Muscle of leg (tissue), 16 donors: ENCODE data around the gene C4orf46. TPM values are rescaled to one million over a fixed set of nuclear protein-coding genes. Genes with fewer than 3 reads are reported as not detected.
"Not testable (repeated sequence)": the region's sequence is repeated elsewhere in the genome, so short reads cannot be mapped to it uniquely, and the experiment has no call there.

Source experiments
- DNase-seq: peaks from one replicate; pipeline ENCODE4 v3.0.0; 2013
- H3K27ac ChIP-seq: one replicate; pipeline ENCODE4 v1.5.1; 2013; ENCODE audit warnings: mild to moderate bottlenecking, low read length, control low read depth
- H3K27me3 ChIP-seq: one replicate; pipeline ENCODE4 v1.6.1; 2013; ENCODE audit warnings: low read length; ENCODE audit not compliant: control insufficient read depth, insufficient read depth
- H3K36me3 ChIP-seq: one replicate; pipeline ENCODE4 v1.6.1; 2013; ENCODE audit warnings: low read length; ENCODE audit not compliant: control insufficient read depth, insufficient read depth
- H3K4me1 ChIP-seq: one replicate; pipeline ENCODE4 v1.6.1; 2013; ENCODE audit warnings: low read length; ENCODE audit not compliant: control insufficient read depth, insufficient read depth
- H3K4me3 ChIP-seq: one replicate; pipeline ENCODE4 v1.5.1; 2013; ENCODE audit warnings: low read length, control low read depth
- H3K9me3 ChIP-seq: replicated peaks from 2 replicates; pipeline ENCODE4 v1.6.1; 2013; ENCODE audit warnings: low read depth, low read length; ENCODE audit not compliant: control insufficient read depth
- WGBS: methylation state at CpG from one replicate; pipeline ENCODE4 v1.1.5; 2013; ENCODE audit warnings: missing lambda C conversion rate; ENCODE audit not compliant: insufficient coverage; 5-methylcytosine and 5-hydroxymethylcytosine counted together
- long read RNA-seq, 11 donors: transcript quantifications; one replicate each; lab custom pipeline, GENCODE V29; 2026
- polyA plus RNA-seq, 8 donors: library from polyadenylated mRNA; unstranded; fragments of 120-200 nt; gene quantifications; one replicate each; pipeline versions ENCODE4 v1.2.1 to v1.2.3, GENCODE V29; 2013; ENCODE audit warnings: inconsistent platforms in 1 of 8, low replicate concordance in 1 of 8; ENCODE audit not compliant: insufficient read length in 8 of 8, insufficient read depth in 1 of 8
- total RNA-seq: library from RNA; stranded (reverse); fragments of 120-200 nt; gene quantifications from one replicate; pipeline ENCODE4 v1.2.4, GENCODE V29; 2013

The C4orf46 gene
- total RNA-seq (11.4 TPM), polyA plus RNA-seq (10 to 100 TPM; 15.7 to 24.4 (median 20.3) TPM)
- long read RNA-seq, donor 1, partial matches to known transcripts: 0 of 5 reads
- long read RNA-seq, donor 1, other reads (novel, unspliced or antisense): 0 of 5 reads
- long read RNA-seq, donor 2, partial matches to known transcripts: 0 of 2 reads
- long read RNA-seq, donor 2, other reads (novel, unspliced or antisense): 0 of 2 reads
- long read RNA-seq, donor 3, transcript C4orf46-201 (2 exons, 3,521 nt): major isoform, 10 of 11 reads
- long read RNA-seq, donor 3, partial matches to known transcripts: 0 of 11 reads
- long read RNA-seq, donor 3, other reads (novel, unspliced or antisense): 0 of 11 reads
- long read RNA-seq, donor 4, transcript C4orf46-201 (2 exons, 3,521 nt): major isoform, 6 of 8 reads
- long read RNA-seq, donor 4, partial matches to known transcripts: 0 of 8 reads
- long read RNA-seq, donor 4, other reads (novel, unspliced or antisense): 0 of 8 reads
- long read RNA-seq, donor 5, transcript C4orf46-201 (2 exons, 3,521 nt): major isoform, 27 of 34 reads
- long read RNA-seq, donor 5, transcript C4orf46-203 (2 exons, 1,103 nt): minor isoform, 6 of 34 reads
- long read RNA-seq, donor 5, partial matches to known transcripts: 0 of 34 reads
- long read RNA-seq, donor 5, other reads (novel, unspliced or antisense): 0 of 34 reads
- long read RNA-seq, donor 6, transcript C4orf46-201 (2 exons, 3,521 nt): major isoform, 15 of 20 reads
- long read RNA-seq, donor 6, partial matches to known transcripts: 0 of 20 reads
- long read RNA-seq, donor 6, other reads (novel, unspliced or antisense): 0 of 20 reads
- long read RNA-seq, donor 7, transcript C4orf46-201 (2 exons, 3,521 nt): major isoform, 12 of 34 reads
- long read RNA-seq, donor 7, partial matches to known transcripts: 19 of 34 reads
- long read RNA-seq, donor 7, other reads (novel, unspliced or antisense): 0 of 34 reads
- long read RNA-seq, donor 8, transcript C4orf46-203 (2 exons, 1,103 nt): minor isoform, 5 of 14 reads
- long read RNA-seq, donor 8, transcript C4orf46-201 (2 exons, 3,521 nt): major isoform, 7 of 14 reads
- long read RNA-seq, donor 8, partial matches to known transcripts: 0 of 14 reads
- long read RNA-seq, donor 8, other reads (novel, unspliced or antisense): 0 of 14 reads
- long read RNA-seq, donor 9, transcript C4orf46-201 (2 exons, 3,521 nt): major isoform, 6 of 17 reads
- long read RNA-seq, donor 9, partial matches to known transcripts: 8 of 17 reads
- long read RNA-seq, donor 9, other reads (novel, unspliced or antisense): 0 of 17 reads
- long read RNA-seq, donor 10, transcript C4orf46-201 (2 exons, 3,521 nt): major isoform, 14 of 25 reads
- long read RNA-seq, donor 10, partial matches to known transcripts: 9 of 25 reads
- long read RNA-seq, donor 10, other reads (novel, unspliced or antisense): 0 of 25 reads
- long read RNA-seq, donor 11, transcript C4orf46-201 (2 exons, 3,521 nt): major isoform, 6 of 7 reads
- long read RNA-seq, donor 11, partial matches to known transcripts: 0 of 7 reads
- long read RNA-seq, donor 11, other reads (novel, unspliced or antisense): 0 of 7 reads

- Histone ChIP-seq H3K4me3 (peak within 1 kb of the TSS; percentile 95), H3K27ac (peak within 1 kb of the TSS; percentile 99), H3K4me1 (peaks cover 9% of the 10 kb centered on the region), H3K36me3 (no peaks in the 10 kb centered on the region), H3K9me3 (no peaks in the 10 kb centered on the region), H3K27me3 (no peaks in the 10 kb centered on the region)
- WGBS: under 1% methylated on average over 20 of the region's 20 CpGs
- no peak for DNase-seq
Measured at GRCh38 chr4:158671665-158671914, at the start of gene C4orf46. Gene C4orf46 (minus strand): TSS chr4:158671887. CDS start chr4:158671801, 86 bp downstream.

- no peaks in the 10 kb centered on the region for H3K4me1 ChIP-seq
- H3K36me3 ChIP-seq: peaks cover 51% of the 10 kb centered on the region
- no peaks in the 10 kb centered on the region for H3K27me3 ChIP-seq
- H3K27ac ChIP-seq: no peak overlapping the region
- H3K9me3 ChIP-seq: no peaks in the 10 kb centered on the region
- WGBS: no CpG with 5 or more reads among the region's 3 CpGs
- no peak overlapping the region for H3K4me3 ChIP-seq
- DNase-seq: no peak
Measured at GRCh38 chr4:158715802-158716201, 44.1 kb upstream of the C4orf46 start.

- Histone ChIP-seq H3K36me3 (peaks cover 59% of the 10 kb centered on the region), H3K9me3 (no peaks in the 10 kb centered on the region), H3K27me3 (no peaks in the 10 kb centered on the region), H3K4me1 (no peaks in the 10 kb centered on the region), H3K4me3 (no peak overlapping the region), H3K27ac (no peak overlapping the region)
- DNase-seq: no peak
- no CpG with 5 or more reads among the region's 4 CpGs for WGBS
Measured at GRCh38 chr4:158714937-158715336, 43.2 kb upstream of the C4orf46 start.

- WGBS: no CpG with 5 or more reads among the region's 4 CpGs
- not testable (repeated sequence) for H3K4me3 ChIP-seq, H3K9me3 ChIP-seq, H3K4me1 ChIP-seq, DNase-seq, H3K27ac ChIP-seq, H3K27me3 ChIP-seq
- peaks cover 51% of the 10 kb centered on the region for H3K36me3 ChIP-seq
Measured at GRCh38 chr4:158712622-158713021, 40.9 kb upstream of the C4orf46 start.

- WGBS: no CpG with 5 or more reads among the region's 1 CpG
- Histone ChIP-seq H3K36me3 (peaks cover 45% of the 10 kb centered on the region), H3K4me3 (no peak overlapping the region), H3K27ac (no peak overlapping the region), H3K27me3 (no peaks in the 10 kb centered on the region), H3K4me1 (no peaks in the 10 kb centered on the region), H3K9me3 (no peaks in the 10 kb centered on the region)
- DNase-seq: peak; percentile 9
Measured at GRCh38 chr4:158710814-158711213, 39.1 kb upstream of the C4orf46 start.

- no peaks in the 10 kb centered on the region for H3K4me1 ChIP-seq
- no peak for DNase-seq
- no peak overlapping the region for H3K4me3 ChIP-seq
- peaks cover 26% of the 10 kb centered on the region for H3K36me3 ChIP-seq
- no peaks in the 10 kb centered on the region for H3K27me3 ChIP-seq
- no peaks in the 10 kb centered on the region for H3K9me3 ChIP-seq
- H3K27ac ChIP-seq: no peak overlapping the region
- 79% methylated on average over 2 of the region's 4 CpGs for WGBS
Measured at GRCh38 chr4:158704274-158704673, 32.6 kb upstream of the C4orf46 start.

- no CpG with 5 or more reads among the region's 1 CpG for WGBS
- Histone ChIP-seq H3K27ac (no peak overlapping the region), H3K4me1 (no peaks in the 10 kb centered on the region), H3K9me3 (no peaks in the 10 kb centered on the region), H3K27me3 (no peaks in the 10 kb centered on the region), H3K4me3 (no peak overlapping the region), H3K36me3 (peaks cover 17% of the 10 kb centered on the region)
- no peak for DNase-seq
Measured at GRCh38 chr4:158688813-158689212, 17.1 kb upstream of the C4orf46 start.

GRCh38 chr4:158682066-158682465 is 10.4 kb upstream of the C4orf46 start:
- no peak overlapping the region for H3K27ac ChIP-seq

GRCh38 chr4:158681629-158682028 is 9.9 kb upstream of the C4orf46 start:
- no peak overlapping the region for H3K4me3 ChIP-seq
- no peaks in the 10 kb centered on the region for H3K4me1 ChIP-seq
- H3K27me3 ChIP-seq: no peaks in the 10 kb centered on the region
- no peak overlapping the region for H3K27ac ChIP-seq
- no peak for DNase-seq
- H3K9me3 ChIP-seq: no peaks in the 10 kb centered on the region
- no CpG with 5 or more reads among the region's 1 CpG for WGBS
- peaks cover 7% of the 10 kb centered on the region for H3K36me3 ChIP-seq

More at GRCh38 chr4:158682066-158682465, 10.4 kb upstream of the C4orf46 start:
- Histone ChIP-seq H3K27me3 (no peaks in the 10 kb centered on the region), H3K9me3 (no peaks in the 10 kb centered on the region), H3K4me1 (no peaks in the 10 kb centered on the region), H3K36me3 (peaks cover 9% of the 10 kb centered on the region), H3K4me3 (no peak overlapping the region)
- DNase-seq: peak; percentile 72
- WGBS: 43% methylated on average over 1 of the region's 2 CpGs
